GM18511 (cell line): ENCODE data around the gene FOXO1.

ENCODE experiments used
- ATAC-seq: cut with Tn5 transposase; IDR thresholded peaks from one replicate; pipeline ENCODE4 v1.9.1; 2021; ENCODE audit warnings: mild to moderate bottlenecking, moderate library complexity; ENCODE audit not compliant: unreplicated experiment

The FOXO1 gene

GRCh38 chr13:40611004-40611403, 55.4 kb downstream of the FOXO1 start:
- ATAC-seq: no peak

DNA sequence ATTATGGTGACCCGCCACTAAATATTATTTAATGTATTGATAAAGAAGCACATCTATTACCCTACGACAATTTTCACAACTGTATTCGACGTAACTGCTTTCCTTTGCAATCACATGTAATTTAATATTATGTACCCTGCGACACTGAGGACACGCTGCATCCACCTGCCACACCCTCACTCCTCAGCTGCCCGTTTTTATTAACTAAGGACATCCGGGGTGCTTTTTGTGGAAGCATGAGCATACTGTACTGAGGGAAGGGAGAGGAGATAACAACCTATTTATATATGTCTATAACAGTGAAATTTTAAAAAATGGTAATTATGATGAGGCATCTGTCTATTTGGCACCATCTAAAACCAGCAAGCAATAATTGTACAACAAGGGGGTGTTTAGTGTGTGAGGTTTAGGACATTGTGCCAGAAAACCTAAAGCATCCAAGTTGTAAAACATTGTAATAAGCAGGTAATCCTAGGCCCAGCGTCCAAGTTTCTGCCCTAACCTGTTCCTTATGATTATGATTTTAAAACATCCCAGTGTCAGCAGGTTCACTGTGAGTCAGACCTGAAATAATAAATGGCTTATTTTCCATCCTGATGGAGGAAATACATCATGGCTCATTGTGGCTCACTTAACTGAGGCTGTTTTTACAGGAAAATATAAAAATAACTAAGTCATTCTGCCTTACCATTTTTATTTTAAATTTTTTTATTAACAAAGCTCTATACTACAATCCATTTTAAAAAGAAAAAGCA, 56.3 kb downstream of the FOXO1 start:
- ATAC-seq: no peak

- ATAC-seq: no peak
Measured at GRCh38 chr13:40608308-40608707, 58.1 kb downstream of the FOXO1 start.

DNA sequence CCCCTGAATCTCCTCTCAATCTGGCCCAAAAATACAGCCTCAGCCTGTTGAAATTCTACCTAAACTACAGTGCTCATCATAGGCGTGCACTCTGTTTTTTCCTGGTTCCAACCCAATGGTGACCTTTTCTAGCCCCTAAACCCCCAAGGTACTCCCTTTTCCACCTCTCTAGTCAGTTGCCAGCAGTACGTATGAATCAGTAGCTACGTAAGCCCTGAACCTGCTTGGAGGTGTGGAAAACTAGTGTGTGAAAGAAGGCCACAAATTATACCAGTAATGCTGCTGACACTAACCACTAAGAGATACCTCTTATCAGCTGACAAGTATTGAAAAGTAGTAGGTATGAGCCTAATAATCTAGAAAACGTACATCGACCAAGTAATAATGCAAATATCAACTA, 60.9 kb downstream of the FOXO1 start:
- no peak for ATAC-seq

DNA sequence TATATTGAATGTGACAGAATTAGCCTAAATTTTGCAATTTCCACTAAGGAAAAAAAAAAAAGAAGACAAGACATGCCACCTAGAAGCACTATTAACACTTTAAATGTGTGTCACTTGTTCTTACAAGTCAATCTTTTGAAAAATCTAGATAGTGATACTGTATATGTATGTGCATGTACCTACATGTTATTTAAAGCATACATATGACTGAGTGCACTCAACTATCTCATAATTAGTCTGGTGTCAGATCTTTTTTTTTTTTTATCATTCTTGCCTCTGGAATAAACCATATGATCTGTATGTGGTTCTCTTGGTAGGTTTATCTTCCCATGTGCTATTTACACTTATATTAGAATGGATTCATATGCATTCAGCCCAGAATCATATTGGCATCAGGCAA, 62.3 kb downstream of the FOXO1 start:
- ATAC-seq: no peak

DNA sequence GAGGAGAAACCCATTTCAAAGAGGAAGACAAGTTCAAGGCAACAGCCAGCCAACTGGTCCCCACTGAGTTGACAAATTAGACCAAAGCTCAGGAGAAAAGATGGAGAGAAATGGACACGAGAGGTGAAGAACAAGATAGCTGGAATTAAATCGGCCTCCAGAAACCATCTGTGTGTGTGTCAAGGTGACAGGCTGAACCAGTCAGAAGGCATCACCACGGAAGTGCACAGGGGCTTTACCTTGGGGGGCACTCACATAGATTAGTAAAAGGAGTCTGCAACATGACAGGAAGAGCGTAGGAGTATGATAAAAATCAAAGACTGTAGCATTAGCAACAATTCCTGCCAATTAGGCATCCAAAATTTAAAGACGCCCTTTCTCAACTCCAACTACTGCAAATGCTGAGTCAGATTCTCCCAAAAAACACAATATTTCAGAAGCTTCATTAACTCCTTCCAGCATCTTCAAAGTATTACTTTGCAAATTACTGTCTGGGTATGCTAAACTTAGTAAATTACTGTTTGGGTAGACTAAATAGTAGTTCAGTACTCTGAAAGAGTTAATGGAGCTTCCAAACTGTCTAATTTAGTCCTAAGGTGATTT, 66.2 kb downstream of the FOXO1 start:
- no peak for ATAC-seq

GRCh38 chr13:40599747-40600146, 66.7 kb downstream of the FOXO1 start:
- ATAC-seq: no peak

DNA sequence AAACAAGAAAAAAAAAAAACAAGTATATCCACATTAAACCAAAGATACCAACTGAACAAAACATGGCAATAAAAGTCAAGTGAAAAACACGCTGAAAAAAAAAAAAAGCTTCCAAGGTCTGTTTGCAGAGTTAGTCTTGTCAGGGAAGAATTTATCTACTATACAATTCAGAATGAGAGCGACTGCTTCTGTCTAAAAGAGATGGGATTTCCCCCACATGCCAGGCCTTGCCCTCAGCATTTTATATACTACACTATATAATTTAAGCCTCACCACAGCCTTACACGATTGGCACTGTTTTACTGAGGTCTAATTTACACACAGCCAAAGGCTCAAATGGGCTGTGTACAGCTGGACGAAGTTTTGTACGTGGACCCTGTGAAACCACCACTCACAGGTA, 67.3 kb downstream of the FOXO1 start:
- no peak for ATAC-seq

- no peak for ATAC-seq
Measured at GRCh38 chr13:40598569-40598968, 67.9 kb downstream of the FOXO1 start.

DNA sequence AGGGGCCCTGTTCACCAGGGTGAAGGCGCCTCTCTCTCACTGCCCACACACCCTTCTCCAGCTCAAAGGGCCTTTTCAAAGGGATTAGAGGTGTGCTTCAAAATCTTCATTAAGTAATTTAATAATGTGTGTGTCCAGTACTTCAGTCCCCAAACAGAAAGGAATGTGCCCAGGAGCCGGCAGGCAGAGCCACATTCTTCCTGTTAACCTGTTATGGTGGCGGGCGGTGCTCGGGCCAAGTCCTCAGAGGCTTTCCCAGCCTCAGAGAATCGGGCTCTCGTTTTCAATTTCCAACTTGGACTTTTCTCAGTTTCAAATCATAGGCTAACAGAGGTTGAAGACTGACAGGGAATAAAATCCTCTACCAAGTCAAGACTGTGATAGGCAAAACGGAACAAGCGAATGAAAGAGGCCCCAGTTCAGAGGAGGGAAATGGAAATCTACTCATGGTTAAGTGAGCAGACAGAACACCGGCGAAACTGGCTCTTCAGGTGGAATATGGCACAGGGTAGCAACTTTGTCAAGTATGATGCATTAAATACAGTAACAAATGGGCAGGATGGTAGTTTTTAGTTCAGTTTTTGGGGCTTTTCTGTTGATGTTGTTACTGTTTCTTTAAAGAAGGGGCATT, 68.6 kb downstream of the FOXO1 start:
- no peak for ATAC-seq

GRCh38 chr13:40596484-40596883, 70.0 kb downstream of the FOXO1 start:
- ATAC-seq: no peak

DNA sequence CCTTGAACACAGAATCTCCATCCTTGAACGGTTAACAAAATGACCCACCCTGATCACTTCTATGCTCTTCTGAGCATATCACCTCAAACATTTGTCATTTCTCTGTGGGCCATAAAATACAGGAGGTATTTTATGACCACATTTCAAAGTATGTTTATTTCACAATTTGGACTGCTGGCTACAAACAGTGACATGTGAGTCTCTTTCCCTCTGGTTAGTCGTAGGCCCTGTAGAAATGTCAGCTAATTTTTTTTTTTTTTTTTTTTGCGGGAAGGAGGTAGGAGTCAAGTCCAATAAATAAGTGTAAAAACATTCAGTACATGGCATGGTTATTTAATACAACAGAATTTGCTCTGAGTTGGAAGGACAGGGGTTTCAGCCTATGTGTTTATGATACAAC, 70.7 kb downstream of the FOXO1 start:
- ATAC-seq: no peak

DNA sequence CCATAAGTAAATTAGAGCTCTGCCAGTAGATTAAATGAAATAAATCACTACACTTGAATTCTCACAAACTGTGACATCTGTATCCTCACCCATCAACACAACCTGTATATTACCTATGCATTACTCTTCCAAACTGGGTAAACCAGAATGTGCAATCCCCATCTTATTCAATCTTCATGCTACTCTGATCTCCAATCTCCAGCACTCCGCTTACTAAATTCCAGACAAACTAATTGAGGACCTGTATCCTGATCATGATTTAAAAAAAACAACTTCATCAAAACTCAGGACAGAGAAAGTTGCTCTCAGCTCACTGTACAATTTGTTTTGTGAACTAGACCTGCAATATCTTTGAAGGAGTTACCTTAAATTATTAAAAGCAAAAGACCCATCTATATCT, 74.4 kb downstream of the FOXO1 start:
- ATAC-seq: no peak

GRCh38 chr13:40591091-40591490, 75.3 kb downstream of the FOXO1 start:
- no peak for ATAC-seq

- ATAC-seq: peak; percentile 26
Measured at GRCh38 chr13:40590112-40590862, 76.2 kb downstream of the FOXO1 start.

GRCh38 chr13:40589285-40590109, 76.9 kb downstream of the FOXO1 start:
- peak; percentile 93 for ATAC-seq

GRCh38 chr13:40588101-40588500, 78.3 kb downstream of the FOXO1 start:
- no peak for ATAC-seq

DNA sequence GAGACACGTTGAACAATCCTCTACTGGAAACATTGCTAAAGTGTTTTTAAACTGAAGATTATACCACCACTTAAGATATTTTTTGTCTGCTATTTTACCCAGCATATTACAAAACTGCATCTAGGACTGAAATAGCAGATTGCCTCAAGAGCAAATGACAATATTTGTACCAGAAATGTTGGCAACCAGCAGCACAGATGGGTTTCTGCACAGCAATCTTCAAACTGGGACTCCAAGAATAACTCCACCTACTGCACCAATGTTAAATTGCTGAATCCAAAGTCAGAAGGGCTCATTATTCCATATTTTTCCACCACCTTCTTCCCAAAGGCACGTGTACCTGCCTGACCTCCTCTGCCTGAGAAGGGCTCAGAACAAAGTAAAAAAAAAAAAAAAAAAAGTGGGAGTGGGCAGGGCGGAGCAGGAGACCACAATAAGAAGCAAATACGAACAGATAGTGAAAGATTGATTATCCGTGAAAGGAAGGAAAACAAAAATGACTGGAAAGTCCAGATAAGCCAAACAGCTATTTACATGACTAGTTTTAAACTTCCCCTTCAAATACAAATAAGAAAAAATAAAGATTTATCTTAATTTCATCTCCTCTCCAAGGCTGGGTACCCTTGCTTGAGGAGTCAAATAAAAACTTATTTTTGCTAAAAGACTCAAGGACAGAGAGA, 79.4 kb downstream of the FOXO1 start:
- ATAC-seq: no peak

DNA sequence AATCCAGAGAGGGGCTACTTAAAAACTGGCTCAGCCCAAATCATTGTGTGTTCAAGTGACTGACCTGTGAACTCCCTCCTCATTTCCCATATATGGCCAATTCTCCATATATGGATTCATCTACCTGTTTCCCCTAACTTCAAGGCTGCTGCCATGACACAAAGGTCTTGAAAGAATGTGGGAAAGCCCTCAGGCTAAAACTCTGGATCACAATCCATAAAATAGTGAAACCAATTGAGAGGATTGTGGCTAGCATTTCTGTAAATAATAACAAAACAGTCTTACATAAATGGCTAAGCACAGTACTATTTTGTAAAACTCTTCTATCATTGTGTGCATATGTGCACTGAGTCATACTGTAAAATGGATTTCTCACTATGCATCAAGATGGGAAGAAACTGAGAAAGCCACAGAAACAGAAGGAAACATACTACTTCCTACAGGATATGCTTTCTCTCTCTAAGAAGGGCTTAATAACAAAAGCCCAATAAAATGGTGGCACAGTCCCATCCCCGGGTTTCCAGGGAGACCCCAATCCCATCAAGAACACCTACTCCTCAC, 80.5 kb downstream of the FOXO1 start:
- ATAC-seq: no peak

DNA sequence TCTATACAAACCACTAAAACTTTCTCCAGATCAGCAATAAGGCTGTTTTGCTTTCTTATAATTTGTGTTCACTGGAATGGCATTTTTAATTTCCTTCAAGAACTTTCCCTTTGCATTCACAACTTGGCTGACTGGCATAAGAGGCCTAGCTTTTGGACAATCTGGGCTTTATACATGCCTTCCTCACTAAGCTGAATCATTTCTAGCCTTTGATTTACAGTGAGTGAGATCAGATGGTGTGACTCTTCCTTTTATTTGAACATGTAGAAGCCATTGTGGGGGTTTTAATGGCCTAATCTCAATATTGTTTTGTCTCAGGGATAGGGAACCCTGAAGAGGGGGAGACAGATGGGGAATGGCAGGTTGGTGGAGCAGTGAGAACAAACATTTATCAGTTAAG, 82.7 kb downstream of the FOXO1 start:
- no peak for ATAC-seq
